Stomach (tissue), 9 donors: ENCODE results near the gene PDCD1. TPM values are rescaled to one million over a fixed set of nuclear protein-coding genes. Genes with fewer than 3 reads are reported as not detected.

Experiments
- DNase-seq, 2 donors: peaks; one replicate each; pipeline versions ENCODE4 v3.0.0 to v3.0.0-alpha.2; 2013 to 2019
- H3K27ac ChIP-seq, 5 donors: fragments of 200-600 bp in 4 of 5; sonication (generic) in 4 of 5; one replicate each; pipeline ENCODE4 v1.5.1; 2013 to 2019; ENCODE audit warnings: mild to moderate bottlenecking in 1 of 5, moderate library complexity in 1 of 5
- H3K27me3 ChIP-seq, 3 donors: fragments of 200-600 bp; sonication (generic); one replicate each; pipeline ENCODE4 v1.5.1; 2017 to 2019; ENCODE audit warnings: mixed run types in 1 of 3
- H3K36me3 ChIP-seq, 4 donors: fragments of 200-600 bp; sonication (generic); 1 replicate in 3 of 4; 2 replicates in 1 of 4; pipeline ENCODE4 v1.5.1; 2016 to 2019
- H3K4me1 ChIP-seq, 4 donors: fragments of 200-600 bp; sonication (generic); one replicate each; pipeline ENCODE4 v1.5.1; 2016 to 2019
- H3K4me3 ChIP-seq, 4 donors: fragments of 200-600 bp; sonication (generic) in 3 of 4; one replicate each; pipeline ENCODE4 v1.5.1; 2016 to 2019; ENCODE audit warnings: mild to moderate bottlenecking in 1 of 4
- H3K9me3 ChIP-seq, 4 donors: fragments of 200-600 bp; sonication (generic); one replicate each; pipeline ENCODE4 v1.5.1; 2016 to 2019
- EP300 ChIP-seq: sonication (generic); formaldehyde crosslinking; IDR thresholded peaks from one replicate; pipeline ENCODE4 v1.6.1; 2017; ENCODE audit warnings: antibody characterized with exemption
- POLR2A ChIP-seq, 4 donors: fragments of 450-650 bp; IDR thresholded peaks; one replicate each; pipeline ENCODE4 v1.6.1; 2016; ENCODE audit warnings: antibody characterized with exemption in 4 of 4, control low read depth in 2 of 4, mild to moderate bottlenecking in 1 of 4, moderate library complexity in 1 of 4
- POLR2AphosphoS5 ChIP-seq, 3 donors: sonication (generic); formaldehyde crosslinking; IDR thresholded peaks; one replicate each; pipeline ENCODE4 v1.6.1; 2016; ENCODE audit warnings: antibody characterized with exemption in 3 of 3
- WGBS, 5 donors: extraction: QIAGEN DNeasy Blood & Tissue Kit in 3 of 5; methylation state at CpG; one replicate each; pipeline versions ENCODE4 v1.1.5 to v1.1.7; 2013 to 2018; 5-methylcytosine and 5-hydroxymethylcytosine counted together
- intact Hi-C: fragments of 100-400 bp; cut with DNase I; formaldehyde crosslinking; loops from one replicate; pipeline ENCODE4 v1.15.1; 2023; ENCODE audit warnings: low total_unique reads
- polyA plus RNA-seq, 3 donors: library from polyadenylated mRNA; stranded (reverse); fragments of 200-250 nt; gene quantifications; one replicate each; pipeline ENCODE4 v1.2.3, GENCODE V29; 2013
- total RNA-seq, 5 donors: library from RNA; depleted of rRNA; stranded (reverse); fragments of >200 nt; gene quantifications; one replicate each; pipeline versions ENCODE4 v1.1.0 to v1.2.3, GENCODE V29; 2014 to 2016
- TF ChIP-seq, protein P1 (sequence below), 7 experiments: fragments of 450-650 bp in 4 of 7; fragments of 200-600 bp in 3 of 7; sonication (generic) in 3 of 7; IDR thresholded peaks; one replicate each; pipeline ENCODE4 v1.5.1; 2016 to 2019; ENCODE audit warnings: antibody characterized with exemption in 7 of 7, control low read depth in 2 of 7, mild to moderate bottlenecking in 1 of 7
- donor health status: healthy with polysubstance abuse.
- donor health status: Bipolar disorder and iron deficiency.
- donor health status: healthy.

PDCD1 gene
- total and polyA plus RNA-seq, 8 donors = 0.18 to 2.2 (median 0.60) TPM; not detected in 3

DNA sequence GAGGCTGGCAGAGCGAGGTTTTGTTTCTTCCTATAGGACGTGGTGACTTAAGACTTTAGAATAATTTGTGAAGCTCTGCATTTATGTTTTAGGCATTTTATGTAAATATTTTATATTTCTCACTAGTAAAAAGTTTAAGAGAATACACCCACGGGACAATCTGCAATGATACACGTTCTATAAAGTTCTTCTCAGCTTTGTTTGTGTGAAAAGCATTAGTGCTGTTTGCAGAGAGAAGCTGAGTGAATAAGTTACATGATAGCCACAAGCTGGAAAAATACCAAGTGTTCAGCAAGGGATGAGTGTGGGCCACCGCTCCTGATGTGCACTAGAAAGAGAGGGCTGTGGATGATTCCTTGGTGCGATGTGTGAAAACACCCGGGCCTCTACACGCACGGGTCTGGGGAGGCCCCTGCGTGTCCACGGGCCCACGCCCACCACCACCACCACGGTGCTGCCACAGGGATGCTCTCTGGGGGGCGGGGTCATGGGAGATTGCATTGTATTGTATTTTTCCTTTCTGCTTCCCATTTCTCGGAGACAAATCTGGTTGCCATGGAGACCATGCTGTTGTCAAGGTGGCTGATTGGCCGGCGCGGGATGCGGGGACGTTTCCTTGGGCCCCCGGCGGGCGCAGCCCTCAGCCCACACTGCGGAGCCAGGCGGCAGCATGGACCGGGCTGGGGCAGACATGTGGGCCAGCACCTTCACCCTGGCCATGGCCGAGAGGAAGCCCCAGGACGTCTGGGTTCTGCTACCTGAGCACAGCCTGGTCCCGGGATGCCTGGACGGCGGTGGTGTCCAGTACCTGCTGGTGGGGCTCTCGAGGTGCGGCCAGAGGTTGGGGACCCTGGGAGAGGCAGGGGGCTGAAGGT, 10.6 kb upstream of the PDCD1 start, which contains the start of gene RTP5:
Gene RTP5, plus strand, starts transcription at position 643 of the 875 bp plus-strand sequence. Its CDS starts 28 bp downstream, at position 671.
- no peak for TF ChIP-seq EP300
- TF ChIP-seq, protein P1, sequence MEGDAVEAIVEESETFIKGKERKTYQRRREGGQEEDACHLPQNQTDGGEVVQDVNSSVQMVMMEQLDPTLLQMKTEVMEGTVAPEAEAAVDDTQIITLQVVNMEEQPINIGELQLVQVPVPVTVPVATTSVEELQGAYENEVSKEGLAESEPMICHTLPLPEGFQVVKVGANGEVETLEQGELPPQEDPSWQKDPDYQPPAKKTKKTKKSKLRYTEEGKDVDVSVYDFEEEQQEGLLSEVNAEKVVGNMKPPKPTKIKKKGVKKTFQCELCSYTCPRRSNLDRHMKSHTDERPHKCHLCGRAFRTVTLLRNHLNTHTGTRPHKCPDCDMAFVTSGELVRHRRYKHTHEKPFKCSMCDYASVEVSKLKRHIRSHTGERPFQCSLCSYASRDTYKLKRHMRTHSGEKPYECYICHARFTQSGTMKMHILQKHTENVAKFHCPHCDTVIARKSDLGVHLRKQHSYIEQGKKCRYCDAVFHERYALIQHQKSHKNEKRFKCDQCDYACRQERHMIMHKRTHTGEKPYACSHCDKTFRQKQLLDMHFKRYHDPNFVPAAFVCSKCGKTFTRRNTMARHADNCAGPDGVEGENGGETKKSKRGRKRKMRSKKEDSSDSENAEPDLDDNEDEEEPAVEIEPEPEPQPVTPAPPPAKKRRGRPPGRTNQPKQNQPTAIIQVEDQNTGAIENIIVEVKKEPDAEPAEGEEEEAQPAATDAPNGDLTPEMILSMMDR (IDR thresholded peaks at IDR 0.05) = no peak
- no peak for TF ChIP-seq POLR2A (IDR thresholded peaks at IDR 0.05)
- TF ChIP-seq POLR2AphosphoS5 (IDR thresholded peaks at IDR 0.05) = no peak
- Histone ChIP-seq H3K4me3 (no peak within 1 kb of the TSS), H3K9me3 (no peaks in the 10 kb centered on the region), H3K27me3 (peaks cover 0 to 73% (median 28%) of the 10 kb centered on the region in 3 donors), H3K36me3 (no peaks in the 10 kb centered on the region), H3K27ac (peak within 1 kb of the TSS in 2 of 5 donors; percentile 8 to 34), H3K4me1 (peaks cover 0 to 13% (median 0%) of the 10 kb centered on the region in 4 donors)
- no peak for DNase-seq
- WGBS, 5 donors = 66 to 72% (median 70%) methylated on average over 26 to 33 of the region's 33 CpGs
- intact Hi-C loops = no loop called here

DNA sequence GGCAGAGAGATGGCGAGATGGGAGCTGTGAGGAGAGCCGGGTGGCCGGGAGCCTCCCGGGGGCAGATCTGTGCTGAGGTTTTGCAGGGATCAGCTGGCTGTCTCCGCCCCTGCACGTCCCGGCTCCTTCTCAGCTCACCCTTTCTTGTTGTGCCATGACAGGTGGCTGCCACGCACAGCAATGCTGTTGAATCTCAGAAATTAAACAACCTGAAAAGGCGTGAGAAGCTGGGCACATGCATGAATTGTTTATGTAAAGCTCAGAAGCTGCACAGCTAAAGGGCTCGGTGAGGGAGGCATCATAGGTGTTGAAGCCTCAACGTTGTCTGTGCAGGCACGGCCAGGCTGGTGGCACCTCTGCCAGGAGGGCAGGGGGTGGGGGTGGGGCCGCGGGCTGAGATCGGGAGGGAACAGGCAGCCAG, 10.0 kb upstream of the PDCD1 start:
- no peak for TF ChIP-seq POLR2A (IDR thresholded peaks at IDR 0.05)
- TF ChIP-seq EP300 = no peak
- no peak for TF ChIP-seq POLR2AphosphoS5 (IDR thresholded peaks at IDR 0.05)
- TF ChIP-seq, protein P1 (IDR thresholded peaks at IDR 0.05) = no peak
- intact Hi-C loops = no loop called here
- no peak for DNase-seq
- Histone ChIP-seq H3K27ac (peak overlapping the region in 2 of 5 donors; percentile 8 to 34), H3K4me1 (peaks cover 0 to 16% (median under 1%) of the 10 kb centered on the region in 4 donors), H3K9me3 (no peaks in the 10 kb centered on the region), H3K27me3 (peaks cover 0 to 80% (median 34%) of the 10 kb centered on the region in 3 donors), H3K36me3 (no peaks in the 10 kb centered on the region), H3K4me3 (no peak overlapping the region)
- WGBS, 5 donors = 21 to 34% (median 29%) methylated on average over 15 of the region's 15 CpGs

DNA sequence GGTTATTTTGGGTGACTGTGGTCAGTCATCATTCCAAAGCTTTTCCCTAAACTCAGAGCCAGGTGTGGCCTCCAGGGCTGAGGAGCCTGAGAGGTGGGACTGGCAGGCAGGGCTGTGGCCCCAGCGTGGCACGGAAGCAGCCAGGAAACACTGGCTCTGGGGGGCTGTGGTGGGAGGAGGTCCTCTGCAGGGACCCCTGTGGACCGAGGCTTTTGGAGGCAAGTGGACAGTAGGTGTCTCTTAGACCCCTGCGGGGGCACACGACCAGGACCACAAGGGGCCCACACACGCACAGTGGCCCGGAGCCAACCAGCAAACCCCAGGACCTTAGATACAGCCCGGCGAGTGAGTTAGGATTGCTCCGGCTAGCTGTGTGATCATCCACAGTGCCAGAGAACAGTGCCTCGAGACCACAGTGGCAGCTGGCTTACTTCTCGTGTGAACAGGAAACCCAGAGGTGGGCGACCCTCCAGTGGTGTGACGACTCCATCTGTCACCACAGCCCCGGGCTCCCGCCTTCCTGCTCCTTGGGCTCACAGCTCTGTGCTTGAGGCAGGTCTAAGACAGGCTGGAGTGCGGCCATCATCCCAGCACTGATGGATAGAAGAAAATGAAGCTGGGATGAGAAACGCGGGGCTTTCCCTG, 9.2 kb upstream of the PDCD1 start:
- Histone ChIP-seq H3K27me3 (peaks cover 0 to 87% (median 42%) of the 10 kb centered on the region in 3 donors), H3K9me3 (no peaks in the 10 kb centered on the region), H3K36me3 (no peaks in the 10 kb centered on the region), H3K27ac (peak overlapping the region; percentile 24 to 57 (median 34)), H3K4me1 (peaks cover 0 to 22% (median 4%) of the 10 kb centered on the region in 4 donors), H3K4me3 (no peak overlapping the region)
- peak; percentile 44 to 56 for DNase-seq
- TF ChIP-seq POLR2AphosphoS5 (IDR thresholded peaks at IDR 0.05) (peak in 1 of 3 donors; percentile 19), POLR2A (IDR thresholded peaks at IDR 0.05) (no peak)
- intact Hi-C loops = no loop called here
- WGBS, 5 donors = 48 to 60% (median 58%) methylated on average over 14 to 19 of the region's 19 CpGs

DNA sequence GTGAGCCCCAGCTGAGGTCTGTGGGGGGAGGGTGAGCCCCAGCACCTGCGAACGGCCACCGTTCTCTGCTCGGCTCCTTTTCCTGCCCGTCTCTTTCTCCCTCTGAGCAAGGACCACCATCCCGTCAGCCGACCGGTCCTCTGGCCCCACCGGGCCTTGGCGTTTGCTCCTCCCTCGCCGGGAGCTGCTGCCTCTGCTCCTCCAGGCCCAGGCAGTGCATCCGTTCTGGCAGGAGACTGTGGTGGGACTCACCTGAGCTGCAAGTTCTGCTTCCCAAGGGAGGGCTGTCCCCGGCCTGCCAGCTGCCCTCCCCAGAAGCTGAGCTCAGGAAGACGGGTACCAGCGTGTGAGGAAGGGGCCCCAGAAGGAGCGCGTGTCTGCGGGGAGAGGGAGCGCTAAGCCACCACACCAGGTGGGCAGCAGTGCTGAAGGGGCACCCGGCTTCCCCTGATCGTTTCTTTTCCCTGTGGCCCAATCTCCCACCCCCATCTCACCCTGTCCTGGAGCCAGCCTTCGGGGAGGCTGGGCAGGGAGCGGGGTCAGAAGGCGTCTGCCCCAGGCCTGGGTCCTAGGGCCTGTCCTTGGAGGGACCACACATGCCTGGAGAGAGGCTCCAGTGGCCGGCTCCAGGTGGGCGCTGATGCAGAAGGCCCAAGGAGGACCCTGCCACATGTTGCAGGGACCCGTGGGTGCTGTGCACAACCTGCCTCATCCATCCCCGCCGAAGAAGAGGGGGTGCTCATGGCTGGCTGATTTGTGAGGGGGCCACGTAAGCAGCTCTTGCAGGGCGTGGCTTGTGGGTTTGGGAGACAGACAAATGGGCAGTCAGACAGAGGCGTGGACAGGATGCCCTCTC, 8.3 kb upstream of the PDCD1 start:
- H3K36me3 ChIP-seq = no peaks in the 10 kb centered on the region
- H3K4me3 ChIP-seq = no peak overlapping the region
- peaks cover 0 to 22% (median 4%) of the 10 kb centered on the region in 4 donors for H3K4me1 ChIP-seq
- intact Hi-C loops = no loop called here
- TF ChIP-seq POLR2A (IDR thresholded peaks at IDR 0.05) (no peak), POLR2AphosphoS5 (IDR thresholded peaks at IDR 0.05) (no peak), EP300 (no peak)
- TF ChIP-seq, protein P1 (IDR thresholded peaks at IDR 0.05) = no peak
- 44 to 64% (median 55%) methylated on average over 26 to 33 of the region's 33 CpGs for whole genome bisulfite sequencing, 5 donors
- DNase-seq = no peak
- H3K9me3 ChIP-seq = no peaks in the 10 kb centered on the region
- peaks cover 0 to 93% (median 42%) of the 10 kb centered on the region in 3 donors for H3K27me3 ChIP-seq
- peak overlapping the region in 3 of 5 donors; percentile 19 to 32 (median 24) for H3K27ac ChIP-seq
